Spleen (tissue), 7 donors: ENCODE measurements around the gene FRMD5.

ENCODE experiments used
- CTCF ChIP-seq, 11 experiments: fragments of 200-600 bp in 7 of 11; fragments of 450-650 bp in 4 of 11; sonication (generic) in 4 of 11; IDR thresholded peaks in 8 of 11; conservative IDR thresholded peaks in 3 of 11; 1 replicate in 7 of 11; 2 replicates in 4 of 11; pipeline versions ENCODE4 v1.4.0 to v1.8.0; 2016 to 2021; ENCODE audit warnings: antibody characterized with exemption in 11 of 11, inconsistent platforms in 4 of 11, mild to moderate bottlenecking in 1 of 11
- POLR2A ChIP-seq, 3 donors: fragments of 450-650 bp; IDR thresholded peaks; one replicate each; pipeline ENCODE4 v1.5.1; 2017; ENCODE audit warnings: antibody characterized with exemption in 3 of 3, mild to moderate bottlenecking in 1 of 3
- donor health status: DM: no; HTN: no; CAD: no; lungs with moderate emphysema.
- donor health status: DM: no; HTN: no; CAD: no.
- donor health status: DM: no; HTN: no; CAD: no.

- no peak for TF ChIP-seq POLR2A (IDR thresholded peaks at IDR 0.05)
- TF ChIP-seq CTCF (IDR thresholded peaks at IDR 0.05 in 8 of 11, conservative IDR thresholded peaks at IDR 0.05 in 3 of 11): no peak
Observed at GRCh38 chr15:43934480-43934879, 260.6 kb downstream of the FRMD5 start.
